CD4-positive, alpha-beta T cell treated with Interleukin-15 for 1 hour (primary cell): Measurements from ENCODE around the gene EME2.
A peak's percentile ranks its signal among the peaks of the same experiment; 100 is the strongest.

ENCODE experiments used
- DNase-seq: peaks from one replicate; pipeline ENCODE4 v3.0.0-alpha.2; 2020

Gene EME2

GRCh38 chr16:1778200-1779179, 5.9 kb downstream of the EME2 start:
- no peak for DNase-seq

GRCh38 chr16:1779234-1779701, 6.7 kb downstream of the EME2 start:
- DNase-seq = no peak

DNA sequence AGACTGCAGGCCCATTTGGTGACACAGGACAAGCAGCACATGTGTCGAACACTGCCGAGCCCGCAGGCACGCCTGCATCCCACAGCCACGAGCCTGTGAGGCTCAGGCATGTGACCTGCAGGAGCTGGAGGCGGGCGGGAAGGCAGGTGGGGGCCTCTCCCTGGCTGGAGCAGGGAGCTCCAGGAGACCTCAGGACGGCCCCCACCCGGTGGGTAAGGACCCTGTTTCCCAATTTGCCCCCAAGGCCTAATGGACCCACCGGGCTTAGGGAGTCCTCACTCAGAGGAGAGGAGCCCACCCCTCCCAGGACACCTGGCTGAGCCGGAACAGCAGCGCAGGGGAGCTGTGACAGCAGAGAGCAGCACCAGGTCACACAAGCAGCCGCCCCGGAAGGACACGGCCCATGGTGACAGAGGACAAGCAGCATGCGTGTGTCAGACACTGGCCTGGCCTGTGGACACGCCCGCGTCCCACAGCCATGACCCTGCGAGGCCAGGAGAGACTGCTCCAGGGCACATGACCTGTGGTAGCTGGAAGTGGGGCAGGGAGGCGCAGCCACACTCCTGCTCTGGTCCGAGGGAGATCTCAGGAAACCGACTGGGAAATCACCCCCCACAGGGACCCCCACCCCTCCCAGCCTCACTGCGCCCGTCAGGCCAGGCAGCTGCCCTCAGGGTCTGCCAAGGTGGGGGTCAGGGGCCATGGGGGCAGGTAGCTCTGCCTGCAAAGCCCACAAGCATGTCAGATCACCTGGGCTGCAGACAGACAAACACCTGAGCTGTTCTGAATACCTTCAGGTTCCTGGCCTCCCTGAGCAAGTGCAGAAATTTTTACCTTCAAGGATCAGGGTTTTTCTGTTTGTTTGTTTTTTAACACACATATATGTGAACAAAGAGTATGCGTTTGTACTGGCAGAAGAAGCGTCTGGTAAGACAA, 7.4 kb downstream of the EME2 start:
- no peak for DNase-seq

DNA sequence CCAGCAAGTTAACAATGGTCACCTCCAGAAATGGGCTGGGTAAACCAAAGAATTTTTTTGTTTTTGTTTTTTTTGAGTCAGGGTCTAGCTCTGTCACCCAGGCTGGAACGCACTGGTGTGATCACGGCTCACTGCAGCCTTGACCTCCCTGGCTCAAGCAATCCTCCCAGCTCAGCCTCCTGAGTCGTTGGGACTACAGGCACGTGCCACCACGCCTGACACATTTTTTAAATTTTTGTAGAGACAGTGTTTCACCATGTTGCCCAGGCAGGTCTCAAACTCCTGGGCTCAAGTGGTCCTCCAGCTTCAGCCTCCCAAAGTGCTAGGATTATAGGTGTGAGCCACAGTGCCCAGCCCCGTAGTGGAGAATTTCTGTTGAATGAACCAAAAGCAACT, 8.1 kb downstream of the EME2 start:
- no peak for DNase-seq

GRCh38 chr16:1781254-1781653, 8.6 kb downstream of the EME2 start:
- DNase-seq = no peak

- no peak for DNase-seq
These were observed 9.3 kb downstream of the EME2 start for GRCh38 chr16:1781758-1782407.

DNA sequence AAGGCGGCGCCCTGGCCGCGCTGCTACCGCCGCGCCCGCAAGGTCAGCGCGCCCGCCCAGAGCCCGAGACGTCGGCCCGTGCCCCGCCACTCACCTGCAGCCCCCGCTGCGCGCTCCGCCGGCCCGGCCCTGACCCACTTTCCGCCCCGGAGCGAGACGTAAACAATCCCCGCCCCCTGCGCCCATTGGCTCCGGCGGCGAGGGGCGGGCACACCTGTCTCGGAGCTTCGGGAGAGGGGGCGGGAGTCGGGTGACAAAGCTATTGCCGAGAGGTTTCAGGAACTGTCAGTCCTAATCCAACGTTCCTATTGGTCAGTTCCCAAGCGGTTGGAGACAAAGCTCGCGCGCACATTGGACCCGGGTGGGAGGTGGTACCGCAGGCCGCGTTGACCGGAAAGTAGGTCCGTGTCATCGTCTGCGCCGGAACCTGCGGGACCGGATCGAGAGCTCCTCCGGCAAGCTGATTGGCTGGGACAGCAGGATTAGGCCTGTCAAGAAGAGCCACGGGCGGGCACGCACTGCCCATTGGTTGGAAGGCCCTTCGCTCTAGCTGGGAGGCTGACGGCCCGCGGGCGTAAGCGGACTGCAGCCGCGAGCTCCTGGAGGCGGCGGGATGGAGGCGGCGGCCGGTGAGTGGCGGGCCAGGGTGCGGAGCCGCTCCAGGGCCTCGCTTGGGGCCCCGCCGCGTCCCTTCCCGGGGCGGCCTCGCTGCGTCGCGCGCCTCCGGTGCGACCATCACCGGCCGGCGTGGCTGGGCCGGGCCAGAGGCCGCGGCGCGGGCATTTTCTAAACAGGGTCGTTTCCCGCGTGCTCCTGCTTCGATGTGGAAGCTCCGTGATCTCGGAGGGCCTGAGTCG, 10.0 kb downstream of the EME2 start, which contains the start of the genes NUBP2 and SPSB3:
NUBP2 (plus strand) TSS at position 553 of the 857 bp plus-strand sequence; CDS start at position 614, 61 bp downstream.
SPSB3 (minus strand) TSS at position 164 of the 857 bp plus-strand sequence. CDS start 1,088 bp downstream, outside the sequence.
- peak; percentile 100 for DNase-seq

DNA sequence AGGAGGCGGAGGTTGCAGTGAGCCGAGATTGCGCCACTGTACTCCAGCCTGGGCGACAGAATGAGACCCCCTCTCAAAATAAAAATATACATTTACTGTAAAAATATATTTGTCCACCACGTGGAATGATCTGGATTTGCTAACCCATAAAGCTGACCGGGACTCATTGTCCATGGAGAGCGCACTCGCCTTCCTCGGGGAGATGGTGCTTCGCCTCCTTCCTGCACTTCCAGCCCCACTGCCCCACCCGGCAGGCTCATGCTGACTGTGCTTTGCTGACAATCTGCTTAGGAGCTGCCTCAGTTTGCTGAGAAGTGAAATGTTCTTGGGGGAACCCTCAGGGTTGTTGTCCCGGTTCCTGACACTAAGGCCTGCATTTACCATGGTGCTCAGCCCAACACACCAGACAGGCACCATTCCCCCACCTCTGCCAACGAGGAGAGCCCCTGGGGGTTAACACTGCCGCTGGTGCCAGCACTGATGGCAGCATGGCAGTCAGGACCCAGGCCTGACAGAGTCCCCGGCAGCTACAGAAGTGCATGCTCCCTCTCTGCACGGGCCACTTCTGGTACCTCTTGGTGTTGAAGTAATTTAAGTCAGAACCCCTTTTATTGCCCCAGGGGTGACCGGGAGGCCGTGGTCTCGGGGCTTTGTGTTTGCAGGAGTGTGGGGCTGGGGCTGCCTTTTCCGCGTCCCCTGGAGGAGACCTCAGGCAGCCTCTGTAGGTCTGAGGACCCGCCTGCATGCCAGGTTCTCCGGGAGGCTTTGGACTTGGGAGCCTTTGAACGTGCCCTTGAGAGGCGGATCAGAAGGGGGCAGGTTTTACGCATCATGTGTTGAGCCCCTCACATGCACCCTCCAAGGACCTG, 12.6 kb downstream of the EME2 start:
- DNase-seq = no peak

- DNase-seq = no peak
These were observed 13.2 kb downstream of the EME2 start for GRCh38 chr16:1785846-1786170.

- DNase-seq = no peak
These were observed 13.8 kb downstream of the EME2 start for GRCh38 chr16:1786242-1787055.

- DNase-seq = no peak
These were observed 14.4 kb downstream of the EME2 start for GRCh38 chr16:1787056-1787321.

- no peak for DNase-seq
These were observed 14.9 kb downstream of the EME2 start for GRCh38 chr16:1787322-1788094.

GRCh38 chr16:1788095-1788707, 15.6 kb downstream of the EME2 start:
- DNase-seq = no peak

DNA sequence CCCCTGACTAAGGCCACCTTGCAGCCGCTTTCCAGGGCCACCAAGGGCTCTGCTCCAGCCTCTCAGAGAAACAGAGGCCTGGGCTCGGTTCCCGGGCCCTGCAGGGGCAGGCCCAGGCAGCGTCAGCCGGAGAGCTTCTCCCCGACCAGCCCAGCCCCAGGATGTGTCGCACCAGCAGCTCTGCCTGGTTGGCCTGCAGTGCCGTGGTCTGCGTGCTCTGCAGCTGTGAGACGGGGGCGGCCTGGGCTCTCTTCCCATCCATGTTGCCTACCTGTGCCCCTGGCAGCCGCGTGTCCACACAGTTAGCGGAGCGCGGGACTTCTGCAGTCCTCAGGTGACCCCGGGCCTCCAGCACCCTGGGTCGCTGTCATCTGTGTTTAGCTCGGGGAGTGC, 16.1 kb downstream of the EME2 start:
- DNase-seq = no peak

DNA sequence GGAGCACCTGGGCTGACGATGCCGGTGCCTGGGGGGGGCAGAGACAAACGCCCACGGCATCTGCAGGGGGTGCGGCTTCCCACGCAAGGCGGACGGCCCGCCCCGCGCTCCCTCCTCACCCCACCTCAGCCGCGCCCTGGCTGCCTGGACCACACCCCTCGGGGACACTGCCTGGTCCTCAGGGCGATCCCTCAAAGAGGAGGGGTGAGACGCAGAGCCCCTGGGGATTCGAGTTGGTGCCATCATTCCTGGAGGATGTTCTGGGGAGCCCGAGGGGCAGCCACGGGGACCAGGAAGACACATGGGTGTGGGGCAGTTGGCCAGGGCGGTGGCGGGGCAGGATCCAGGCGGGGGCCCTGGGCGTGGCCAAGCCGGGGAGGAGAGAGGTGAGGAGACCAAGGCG, 17.0 kb downstream of the EME2 start:
- no peak for DNase-seq

DNA sequence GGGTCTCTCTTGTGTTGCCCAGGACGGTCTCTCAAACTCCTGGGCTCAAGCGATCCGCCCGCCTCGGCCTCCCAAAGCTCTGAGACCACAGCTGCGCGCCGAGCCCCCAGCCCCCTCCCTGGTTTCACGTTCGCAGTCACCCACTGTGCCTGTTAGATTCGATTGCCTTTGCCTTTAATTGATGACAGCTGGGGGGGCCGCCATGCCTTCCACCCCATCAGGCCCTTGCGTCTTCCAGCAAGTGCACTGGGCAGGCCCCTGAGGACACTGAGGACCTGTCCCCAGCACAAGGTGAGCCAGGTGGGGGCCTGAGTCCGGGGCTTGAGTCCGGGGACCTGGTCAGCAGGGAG, 17.6 kb downstream of the EME2 start:
- no peak for DNase-seq

GRCh38 chr16:1790611-1791255, 18.1 kb downstream of the EME2 start:
- DNase-seq = no peak

GRCh38 chr16:1791256-1791942, 18.8 kb downstream of the EME2 start:
- DNase-seq = no peak
